ENCODE data around the gene ARID1B.

Gene ARID1B

GRCh38 chr6:157079771-157080170, 302.6 kb downstream of the ARID1B start:
- Histone ChIP-seq H3K36me3 (ENCODE audit: low read depth) (no peaks in the 10 kb centered on the region), H3K4me3 (ENCODE audit: severe bottlenecking) (no peak overlapping the region), H3K9me3 (ENCODE audit: severe bottlenecking) (no peaks in the 10 kb centered on the region), H3K4me1 (ENCODE audit: insufficient read depth, poor library complexity, severe bottlenecking) (no peaks in the 10 kb centered on the region), H3K27me3 (ENCODE audit: insufficient read depth, poor library complexity, severe bottlenecking) (no peaks in the 10 kb centered on the region), H3K27ac (ENCODE audit: poor library complexity, severe bottlenecking) (no peak overlapping the region)
- ATAC-seq (ENCODE audit: low read depth) (no peak), DNase-seq (ENCODE audit: low spot score) (no peak)
- TF ChIP-seq CTCF (IDR thresholded peaks at IDR 0.05; ENCODE audit: poor library complexity, severe bottlenecking) = no peak

GRCh38 chr6:157080986-157081391, 303.8 kb downstream of the ARID1B start:
- no peak for TF ChIP-seq CTCF (IDR thresholded peaks at IDR 0.05; ENCODE audit: poor library complexity, severe bottlenecking)
- Histone ChIP-seq H3K36me3 (ENCODE audit: low read depth) (0 out of 2 replicates have a peak, but pooled peaks cover 3% of the 10 kb centered on the region), H3K4me1 (ENCODE audit: insufficient read depth, poor library complexity, severe bottlenecking) (no peaks in the 10 kb centered on the region), H3K27ac (ENCODE audit: poor library complexity, severe bottlenecking) (no peak overlapping the region), H3K4me3 (ENCODE audit: severe bottlenecking) (no peak overlapping the region), H3K27me3 (ENCODE audit: insufficient read depth, poor library complexity, severe bottlenecking) (no peaks in the 10 kb centered on the region), H3K9me3 (ENCODE audit: severe bottlenecking) (no peaks in the 10 kb centered on the region)
- ATAC-seq (ENCODE audit: low read depth) (no peak), DNase-seq (ENCODE audit: low spot score) (no peak)

GRCh38 chr6:157083343-157083742, 306.2 kb downstream of the ARID1B start:
- no peak overlapping the region for H3K27ac ChIP-seq (ENCODE audit: poor library complexity, severe bottlenecking)
- no peaks in the 10 kb centered on the region for H3K9me3 ChIP-seq (ENCODE audit: severe bottlenecking)
- no peak overlapping the region for H3K4me3 ChIP-seq (ENCODE audit: severe bottlenecking)
- H3K27me3 ChIP-seq (ENCODE audit: insufficient read depth, poor library complexity, severe bottlenecking) = no peaks in the 10 kb centered on the region
- H3K4me1 ChIP-seq (ENCODE audit: insufficient read depth, poor library complexity, severe bottlenecking) = no peaks in the 10 kb centered on the region
- TF ChIP-seq CTCF (IDR thresholded peaks at IDR 0.05; ENCODE audit: poor library complexity, severe bottlenecking) = no peak
- DNase-seq (ENCODE audit: low spot score) (no peak), ATAC-seq (ENCODE audit: low read depth) (no peak)
- 0 out of 2 replicates have a peak, but pooled peaks cover 3% of the 10 kb centered on the region for H3K36me3 ChIP-seq (ENCODE audit: low read depth)

GRCh38 chr6:157086632-157087031, 309.5 kb downstream of the ARID1B start:
- Histone ChIP-seq H3K36me3 (ENCODE audit: low read depth) (0 out of 2 replicates have a peak, but pooled peaks cover 3% of the 10 kb centered on the region), H3K27me3 (ENCODE audit: insufficient read depth, poor library complexity, severe bottlenecking) (no peaks in the 10 kb centered on the region), H3K9me3 (ENCODE audit: severe bottlenecking) (no peaks in the 10 kb centered on the region), H3K4me3 (ENCODE audit: severe bottlenecking) (no peak overlapping the region), H3K4me1 (ENCODE audit: insufficient read depth, poor library complexity, severe bottlenecking) (no peaks in the 10 kb centered on the region), H3K27ac (ENCODE audit: poor library complexity, severe bottlenecking) (no peak overlapping the region)
- no peak for ATAC-seq (ENCODE audit: low read depth)
- DNase-seq (ENCODE audit: low spot score) = no peak
- TF ChIP-seq CTCF (IDR thresholded peaks at IDR 0.05; ENCODE audit: poor library complexity, severe bottlenecking) = no peak

- Histone ChIP-seq H3K27ac (ENCODE audit: poor library complexity, severe bottlenecking) (no peak overlapping the region), H3K27me3 (ENCODE audit: insufficient read depth, poor library complexity, severe bottlenecking) (no peaks in the 10 kb centered on the region), H3K4me3 (ENCODE audit: severe bottlenecking) (no peak overlapping the region), H3K4me1 (ENCODE audit: insufficient read depth, poor library complexity, severe bottlenecking) (no peaks in the 10 kb centered on the region), H3K36me3 (ENCODE audit: low read depth) (0 out of 2 replicates have a peak, but pooled peaks cover 3% of the 10 kb centered on the region), H3K9me3 (ENCODE audit: severe bottlenecking) (no peaks in the 10 kb centered on the region)
- no peak for TF ChIP-seq CTCF (IDR thresholded peaks at IDR 0.05; ENCODE audit: poor library complexity, severe bottlenecking)
- DNase-seq (ENCODE audit: low spot score) = no peak
- no peak for ATAC-seq (ENCODE audit: low read depth)
Measured at GRCh38 chr6:157087974-157088373, 310.8 kb downstream of the ARID1B start.
